SU-DHL-6 (cell line): ENCODE results near the gene WDR5B.

Experiments
- EZH2phosphoT487 ChIP-seq: fragments of 200-600 bp; sonication (generic), shearing (Covaris generic); conservative IDR thresholded peaks from 2 replicates; pipeline ENCODE4 v1.6.1; 2018; ENCODE audit warnings: mild to moderate bottlenecking, antibody characterized with exemption, low read length, moderate library complexity, mixed read lengths
- TF ChIP-seq, protein P1 (sequence below): fragments of 200-600 bp; sonication (generic); IDR thresholded peaks from one replicate; pipeline ENCODE4 v1.5.1; 2017; ENCODE audit warnings: antibody characterized with exemption, mild to moderate bottlenecking, low read length, moderate library complexity; ENCODE audit not compliant: insufficient read depth, poor library complexity, severe bottlenecking

DNA sequence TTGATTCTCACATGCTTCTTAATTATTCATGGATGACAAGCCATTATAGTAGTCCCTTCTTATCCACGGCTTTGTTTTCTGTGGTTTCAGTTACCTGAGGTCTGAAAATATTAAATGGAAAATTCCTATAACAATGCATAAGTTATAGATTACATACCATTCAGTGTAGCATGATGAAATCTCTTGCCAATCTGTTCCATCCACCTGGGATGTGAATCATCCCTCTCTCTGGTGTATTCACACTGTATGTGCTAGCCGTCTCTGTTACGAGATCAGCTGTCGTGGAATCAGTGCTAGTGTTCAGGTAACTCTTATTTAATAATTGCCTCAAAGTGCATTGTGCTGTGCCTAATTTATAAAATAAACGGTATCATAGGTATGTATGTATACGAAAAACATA, 5.2 kb downstream of the WDR5B start:
- TF ChIP-seq, protein P1, sequence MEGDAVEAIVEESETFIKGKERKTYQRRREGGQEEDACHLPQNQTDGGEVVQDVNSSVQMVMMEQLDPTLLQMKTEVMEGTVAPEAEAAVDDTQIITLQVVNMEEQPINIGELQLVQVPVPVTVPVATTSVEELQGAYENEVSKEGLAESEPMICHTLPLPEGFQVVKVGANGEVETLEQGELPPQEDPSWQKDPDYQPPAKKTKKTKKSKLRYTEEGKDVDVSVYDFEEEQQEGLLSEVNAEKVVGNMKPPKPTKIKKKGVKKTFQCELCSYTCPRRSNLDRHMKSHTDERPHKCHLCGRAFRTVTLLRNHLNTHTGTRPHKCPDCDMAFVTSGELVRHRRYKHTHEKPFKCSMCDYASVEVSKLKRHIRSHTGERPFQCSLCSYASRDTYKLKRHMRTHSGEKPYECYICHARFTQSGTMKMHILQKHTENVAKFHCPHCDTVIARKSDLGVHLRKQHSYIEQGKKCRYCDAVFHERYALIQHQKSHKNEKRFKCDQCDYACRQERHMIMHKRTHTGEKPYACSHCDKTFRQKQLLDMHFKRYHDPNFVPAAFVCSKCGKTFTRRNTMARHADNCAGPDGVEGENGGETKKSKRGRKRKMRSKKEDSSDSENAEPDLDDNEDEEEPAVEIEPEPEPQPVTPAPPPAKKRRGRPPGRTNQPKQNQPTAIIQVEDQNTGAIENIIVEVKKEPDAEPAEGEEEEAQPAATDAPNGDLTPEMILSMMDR, result no peak
- TF ChIP-seq EZH2phosphoT487, result no peak
